Measurements from ENCODE around the gene PTPRJ. TPM values are rescaled to one million over a fixed set of nuclear protein-coding genes. Genes with fewer than 3 reads are reported as not detected.

The PTPRJ gene
- total RNA-seq, 1 donor from 2014 or later = 18.6 TPM

GRCh38 chr11:47967577-47968525 lies 12.5 kb upstream of the PTPRJ start:
- no peaks in the 10 kb centered on the region for H3K36me3 Mint-ChIP-seq
- no peak overlapping the region for H3K4me3 Mint-ChIP-seq
- no peaks in the 10 kb centered on the region for H3K27me3 Mint-ChIP-seq
- no peaks in the 10 kb centered on the region for H3K9me3 Mint-ChIP-seq
- no peak overlapping the region for H3K27ac Mint-ChIP-seq
- TF ChIP-seq CTCF (conservative IDR thresholded peaks at IDR 0.05) = no peak
- no peaks in the 10 kb centered on the region for H3K4me1 Mint-ChIP-seq (ENCODE audit: unreplicated experiment)
- no peak for DNase-seq (ENCODE audit: extremely low spot score, unreplicated experiment)

GRCh38 chr11:47969401-47969800 lies 11.0 kb upstream of the PTPRJ start:
- no peaks in the 10 kb centered on the region for H3K36me3 Mint-ChIP-seq
- H3K4me1 Mint-ChIP-seq (ENCODE audit: unreplicated experiment) = peaks cover 5% of the 10 kb centered on the region
- H3K27me3 Mint-ChIP-seq = no peaks in the 10 kb centered on the region
- TF ChIP-seq CTCF (conservative IDR thresholded peaks at IDR 0.05) = no peak
- H3K4me3 Mint-ChIP-seq = no peak overlapping the region
- no peaks in the 10 kb centered on the region for H3K9me3 Mint-ChIP-seq
- H3K27ac Mint-ChIP-seq = no peak overlapping the region
- no peak for DNase-seq (ENCODE audit: extremely low spot score, unreplicated experiment)

GRCh38 chr11:47971501-47971900 lies 8.9 kb upstream of the PTPRJ start:
- peaks cover 10% of the 10 kb centered on the region for H3K4me1 Mint-ChIP-seq (ENCODE audit: unreplicated experiment)

GRCh38 chr11:47973173-47973572 lies 7.2 kb upstream of the PTPRJ start:
- Mint-ChIP-seq H3K4me1 (ENCODE audit: unreplicated experiment) (peaks cover 10% of the 10 kb centered on the region), H3K36me3 (no peaks in the 10 kb centered on the region), H3K9me3 (no peaks in the 10 kb centered on the region), H3K27ac (no peak overlapping the region), H3K27me3 (no peaks in the 10 kb centered on the region), H3K4me3 (no peak overlapping the region)
- no peak for TF ChIP-seq CTCF (conservative IDR thresholded peaks at IDR 0.05)
- DNase-seq (ENCODE audit: extremely low spot score, unreplicated experiment) = no peak

More at GRCh38 chr11:47971501-47971900, 8.9 kb upstream of the PTPRJ start:
- no peaks in the 10 kb centered on the region for H3K36me3 Mint-ChIP-seq
- H3K27me3 Mint-ChIP-seq = no peaks in the 10 kb centered on the region
- H3K4me3 Mint-ChIP-seq = no peak overlapping the region
- no peak for DNase-seq (ENCODE audit: extremely low spot score, unreplicated experiment)
- no peaks in the 10 kb centered on the region for H3K9me3 Mint-ChIP-seq
- no peak overlapping the region for H3K27ac Mint-ChIP-seq
- no peak for TF ChIP-seq CTCF (conservative IDR thresholded peaks at IDR 0.05)

- no peak for DNase-seq (ENCODE audit: extremely low spot score, unreplicated experiment)
- H3K27ac Mint-ChIP-seq = no peak overlapping the region
- H3K36me3 Mint-ChIP-seq = no peaks in the 10 kb centered on the region
Observed at GRCh38 chr11:47976931-47977330, 3.4 kb upstream of the PTPRJ start.

More at GRCh38 chr11:47976931-47977330, 3.4 kb upstream of the PTPRJ start:
- TF ChIP-seq CTCF (conservative IDR thresholded peaks at IDR 0.05) = no peak
- peaks cover 17% of the 10 kb centered on the region for H3K4me1 Mint-ChIP-seq (ENCODE audit: unreplicated experiment)
- H3K4me3 Mint-ChIP-seq = no peak overlapping the region
- peaks cover 3% of the 10 kb centered on the region for H3K27me3 Mint-ChIP-seq
- H3K9me3 Mint-ChIP-seq = no peaks in the 10 kb centered on the region

Measured in type B pancreatic cell (in vitro differentiated cells).